Measurements from ENCODE around the gene BRCA1. TPM values are rescaled to one million over a fixed set of nuclear protein-coding genes. Genes with fewer than 3 reads are reported as not detected.

Gene BRCA1
- total RNA-seq, 1 donor from 2014 or later: 3.4 TPM

DNA sequence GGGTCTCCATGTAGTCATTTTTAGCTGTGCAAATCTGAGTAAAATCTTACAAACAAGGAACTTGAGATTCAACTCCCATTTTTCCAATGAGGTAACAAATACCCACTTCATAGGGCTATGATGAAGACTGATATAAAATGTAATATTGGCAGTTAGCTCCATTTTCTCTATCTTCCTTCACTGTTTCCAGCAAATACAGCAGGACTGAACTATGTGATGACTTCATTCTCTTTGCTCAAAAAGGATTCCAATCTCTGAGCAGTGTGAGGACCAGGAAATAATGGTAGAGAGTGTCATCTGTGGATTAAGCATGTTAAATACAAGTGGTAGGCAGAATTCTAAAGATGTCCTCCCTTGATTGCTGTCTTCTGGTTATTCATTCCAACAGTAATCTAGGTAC, 81.9 kb downstream of the BRCA1 start:
- Histone ChIP-seq H3K36me3 (ENCODE audit: control insufficient read depth, insufficient read depth, low read length) (no peaks in the 10 kb centered on the region), H3K4me3 (ENCODE audit: low read depth, low read length) (no peak overlapping the region), H3K27me3 (ENCODE audit: control insufficient read depth, insufficient read depth, low read length) (no peaks in the 10 kb centered on the region)
- FAIRE-seq (no peak), DNase-seq (ENCODE audit: low read depth) (no peak)
- TF ChIP-seq, protein P1, sequence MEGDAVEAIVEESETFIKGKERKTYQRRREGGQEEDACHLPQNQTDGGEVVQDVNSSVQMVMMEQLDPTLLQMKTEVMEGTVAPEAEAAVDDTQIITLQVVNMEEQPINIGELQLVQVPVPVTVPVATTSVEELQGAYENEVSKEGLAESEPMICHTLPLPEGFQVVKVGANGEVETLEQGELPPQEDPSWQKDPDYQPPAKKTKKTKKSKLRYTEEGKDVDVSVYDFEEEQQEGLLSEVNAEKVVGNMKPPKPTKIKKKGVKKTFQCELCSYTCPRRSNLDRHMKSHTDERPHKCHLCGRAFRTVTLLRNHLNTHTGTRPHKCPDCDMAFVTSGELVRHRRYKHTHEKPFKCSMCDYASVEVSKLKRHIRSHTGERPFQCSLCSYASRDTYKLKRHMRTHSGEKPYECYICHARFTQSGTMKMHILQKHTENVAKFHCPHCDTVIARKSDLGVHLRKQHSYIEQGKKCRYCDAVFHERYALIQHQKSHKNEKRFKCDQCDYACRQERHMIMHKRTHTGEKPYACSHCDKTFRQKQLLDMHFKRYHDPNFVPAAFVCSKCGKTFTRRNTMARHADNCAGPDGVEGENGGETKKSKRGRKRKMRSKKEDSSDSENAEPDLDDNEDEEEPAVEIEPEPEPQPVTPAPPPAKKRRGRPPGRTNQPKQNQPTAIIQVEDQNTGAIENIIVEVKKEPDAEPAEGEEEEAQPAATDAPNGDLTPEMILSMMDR (IDR thresholded peaks at IDR 0.05; ENCODE audit: insufficient read depth, low read length, severe bottlenecking): no peak

DNA sequence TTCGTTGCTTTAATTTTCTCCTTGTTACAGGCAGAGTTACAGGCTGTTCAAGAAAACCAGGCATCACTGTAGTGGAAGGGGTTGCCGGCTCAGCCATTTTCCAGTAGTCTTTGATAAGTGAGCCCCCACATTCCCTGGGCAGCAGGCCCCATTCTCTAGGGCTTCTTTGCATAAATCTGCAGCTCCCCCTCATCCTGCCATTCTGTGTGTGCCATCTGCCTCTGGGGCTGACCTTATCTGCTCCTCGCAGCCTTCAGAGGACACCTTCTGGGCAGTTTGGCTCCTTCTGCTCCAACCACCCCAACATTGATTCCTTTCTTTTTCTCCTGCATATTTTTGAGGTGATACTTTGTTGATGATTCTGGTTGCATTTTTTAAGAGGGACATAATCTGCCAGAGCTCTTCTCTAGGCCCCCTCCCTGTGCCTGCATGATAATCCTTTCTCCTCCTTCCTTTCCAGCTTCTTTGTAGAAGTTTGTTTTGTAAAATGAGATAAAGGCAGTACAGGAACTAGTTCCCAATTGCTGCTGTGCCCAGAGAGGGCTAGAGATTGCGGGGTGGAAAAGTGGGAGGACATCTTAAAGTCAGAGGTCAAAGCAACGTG, 83.0 kb downstream of the BRCA1 start:
- Histone ChIP-seq H3K4me3 (ENCODE audit: low read depth, low read length) (no peak overlapping the region), H3K27me3 (ENCODE audit: control insufficient read depth, insufficient read depth, low read length) (no peaks in the 10 kb centered on the region), H3K36me3 (ENCODE audit: control insufficient read depth, insufficient read depth, low read length) (no peaks in the 10 kb centered on the region)
- TF ChIP-seq, protein P1 (IDR thresholded peaks at IDR 0.05; ENCODE audit: insufficient read depth, low read length, severe bottlenecking): no peak
- FAIRE-seq: no peak
- DNase-seq (ENCODE audit: low read depth): no peak

DNA sequence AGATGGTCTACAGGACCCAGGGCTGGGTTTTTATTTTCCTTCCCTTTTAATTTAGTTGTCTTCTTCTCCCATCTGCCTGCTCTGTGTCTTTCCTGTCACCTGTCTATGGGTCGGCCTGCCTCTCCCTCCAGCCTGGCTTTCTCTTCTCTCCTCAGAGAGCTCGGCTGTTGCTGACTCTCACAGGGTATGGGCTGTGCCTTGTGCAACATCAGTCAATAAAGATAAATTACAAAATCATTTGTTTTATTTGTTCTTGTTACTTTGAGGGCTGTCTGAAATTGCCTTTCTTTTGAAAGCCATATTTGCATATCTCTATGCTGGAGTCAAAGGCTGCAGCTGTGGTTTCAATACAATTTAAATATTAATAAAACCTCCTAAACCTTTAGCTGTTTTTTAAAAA, 84.5 kb downstream of the BRCA1 start:
- DNase-seq (ENCODE audit: low read depth): no peak
- H3K4me3 ChIP-seq (ENCODE audit: low read depth, low read length): no peak overlapping the region
- TF ChIP-seq, protein P1 (IDR thresholded peaks at IDR 0.05; ENCODE audit: insufficient read depth, low read length, severe bottlenecking): no peak
- no peaks in the 10 kb centered on the region for H3K27me3 ChIP-seq (ENCODE audit: control insufficient read depth, insufficient read depth, low read length)
- H3K36me3 ChIP-seq (ENCODE audit: control insufficient read depth, insufficient read depth, low read length): no peaks in the 10 kb centered on the region
- FAIRE-seq: no peak

DNA sequence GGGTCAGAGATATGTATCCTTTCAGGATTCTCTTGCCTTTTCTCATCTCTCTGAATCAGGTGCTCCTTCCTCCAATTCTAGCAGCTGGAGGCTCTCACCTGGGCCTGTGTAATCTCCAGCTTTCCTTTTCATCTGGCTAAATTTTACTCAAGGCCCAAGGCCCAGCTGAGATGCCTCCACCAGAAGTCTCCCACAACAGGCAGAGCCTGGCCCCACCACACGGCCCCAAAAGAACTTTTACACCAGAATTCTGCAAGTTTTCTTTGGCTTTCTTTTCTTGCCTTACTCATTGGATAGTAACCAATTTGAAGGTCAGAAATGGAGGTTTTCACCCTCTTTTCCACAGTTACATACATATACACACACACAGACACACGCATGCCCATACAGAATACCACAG, 85.5 kb downstream of the BRCA1 start:
- Histone ChIP-seq H3K4me3 (ENCODE audit: low read depth, low read length) (no peak overlapping the region), H3K27me3 (ENCODE audit: control insufficient read depth, insufficient read depth, low read length) (no peaks in the 10 kb centered on the region), H3K36me3 (ENCODE audit: control insufficient read depth, insufficient read depth, low read length) (no peaks in the 10 kb centered on the region)
- FAIRE-seq (no peak), DNase-seq (ENCODE audit: low read depth) (no peak)
- TF ChIP-seq, protein P1 (IDR thresholded peaks at IDR 0.05; ENCODE audit: insufficient read depth, low read length, severe bottlenecking): no peak

DNA sequence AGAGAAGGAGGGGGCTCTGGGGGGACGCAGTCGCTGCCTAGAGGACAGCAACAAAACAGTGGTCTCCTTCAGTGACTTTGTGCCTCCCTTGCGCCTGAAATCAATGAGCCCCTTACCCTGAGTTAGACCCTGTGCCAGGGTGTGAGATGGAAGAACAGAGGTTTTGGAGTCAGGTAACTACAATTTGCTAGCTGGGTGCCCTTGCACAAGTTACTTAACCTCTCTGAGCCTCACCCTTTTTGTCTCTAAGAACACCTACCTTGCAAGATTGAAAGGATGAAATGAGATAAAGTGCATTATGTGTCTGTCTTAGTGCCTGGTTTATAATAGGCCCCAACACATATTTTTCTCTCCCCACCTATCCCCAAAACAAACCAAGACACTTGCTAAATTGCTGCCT, 90.3 kb downstream of the BRCA1 start:
- Histone ChIP-seq H3K36me3 (ENCODE audit: control insufficient read depth, insufficient read depth, low read length) (no peaks in the 10 kb centered on the region), H3K27me3 (ENCODE audit: control insufficient read depth, insufficient read depth, low read length) (no peaks in the 10 kb centered on the region), H3K4me3 (ENCODE audit: low read depth, low read length) (no peak overlapping the region)
- FAIRE-seq (no peak), DNase-seq (ENCODE audit: low read depth) (no peak)
- TF ChIP-seq, protein P1 (IDR thresholded peaks at IDR 0.05; ENCODE audit: insufficient read depth, low read length, severe bottlenecking): no peak

All from bronchial epithelial cell (primary cell).